Muscle layer of colon (tissue), 2 donors: ENCODE results near the gene HBB.

Source experiments
- H3K27ac ChIP-seq: one replicate; pipeline ENCODE4 v1.7.0; 2013; ENCODE audit warnings: low read depth, mild to moderate bottlenecking, low read length, moderate library complexity
- H3K27me3 ChIP-seq, 2 donors: one replicate each; pipeline ENCODE4 v1.7.0; 2013; ENCODE audit warnings: low read length in 2 of 2, mild to moderate bottlenecking in 2 of 2; ENCODE audit not compliant: insufficient read depth in 2 of 2, control insufficient read depth in 1 of 2
- H3K36me3 ChIP-seq: one replicate; pipeline ENCODE4 v1.7.0; 2013; ENCODE audit warnings: mild to moderate bottlenecking, low read length; ENCODE audit not compliant: insufficient read depth
- H3K4me1 ChIP-seq: one replicate; pipeline ENCODE4 v1.7.0; 2013; ENCODE audit warnings: mild to moderate bottlenecking, low read length; ENCODE audit not compliant: insufficient read depth
- H3K4me3 ChIP-seq, 2 donors: one replicate each; pipeline ENCODE4 v1.7.0; 2013; ENCODE audit warnings: low read length in 2 of 2, low read depth in 1 of 2, mild to moderate bottlenecking in 1 of 2, moderate library complexity in 1 of 2
- H3K9ac ChIP-seq: one replicate; pipeline ENCODE4 v1.7.0; 2013; ENCODE audit warnings: low read length
- H3K9me3 ChIP-seq: one replicate; pipeline ENCODE4 v1.7.0; 2013; ENCODE audit warnings: mild to moderate bottlenecking, low read length
- donor health status: abdominal sarcoma.
- donor health status: Adenocarcinoma of cecum.

The HBB gene

GRCh38 chr11:5188201-5188600, 38.7 kb downstream of the HBB start:
- H3K4me1 ChIP-seq: no peaks in the 10 kb centered on the region
- H3K9ac ChIP-seq: no peak overlapping the region
- H3K27ac ChIP-seq: no peak overlapping the region
- H3K27me3 ChIP-seq: no peaks in the 10 kb centered on the region
- H3K36me3 ChIP-seq: no peaks in the 10 kb centered on the region
- no peaks in the 10 kb centered on the region for H3K9me3 ChIP-seq
- H3K4me3 ChIP-seq: no peak overlapping the region

- H3K9ac ChIP-seq: no peak overlapping the region
- no peaks in the 10 kb centered on the region for H3K4me1 ChIP-seq
- no peaks in the 10 kb centered on the region for H3K9me3 ChIP-seq
- H3K27ac ChIP-seq: no peak overlapping the region
- H3K4me3 ChIP-seq: no peak overlapping the region
- no peaks in the 10 kb centered on the region for H3K36me3 ChIP-seq
- H3K27me3 ChIP-seq: no peaks in the 10 kb centered on the region
Observed at GRCh38 chr11:5178046-5178837, 48.6 kb downstream of the HBB start.
